HG02870 (cell line): ENCODE data around the gene TTN.

Source experiments
- ATAC-seq: cut with Tn5 transposase; IDR thresholded peaks from one replicate; pipeline ENCODE4 v1.9.1; 2021; ENCODE audit warnings: mild to moderate bottlenecking, moderate library complexity; ENCODE audit not compliant: unreplicated experiment

Gene TTN

DNA sequence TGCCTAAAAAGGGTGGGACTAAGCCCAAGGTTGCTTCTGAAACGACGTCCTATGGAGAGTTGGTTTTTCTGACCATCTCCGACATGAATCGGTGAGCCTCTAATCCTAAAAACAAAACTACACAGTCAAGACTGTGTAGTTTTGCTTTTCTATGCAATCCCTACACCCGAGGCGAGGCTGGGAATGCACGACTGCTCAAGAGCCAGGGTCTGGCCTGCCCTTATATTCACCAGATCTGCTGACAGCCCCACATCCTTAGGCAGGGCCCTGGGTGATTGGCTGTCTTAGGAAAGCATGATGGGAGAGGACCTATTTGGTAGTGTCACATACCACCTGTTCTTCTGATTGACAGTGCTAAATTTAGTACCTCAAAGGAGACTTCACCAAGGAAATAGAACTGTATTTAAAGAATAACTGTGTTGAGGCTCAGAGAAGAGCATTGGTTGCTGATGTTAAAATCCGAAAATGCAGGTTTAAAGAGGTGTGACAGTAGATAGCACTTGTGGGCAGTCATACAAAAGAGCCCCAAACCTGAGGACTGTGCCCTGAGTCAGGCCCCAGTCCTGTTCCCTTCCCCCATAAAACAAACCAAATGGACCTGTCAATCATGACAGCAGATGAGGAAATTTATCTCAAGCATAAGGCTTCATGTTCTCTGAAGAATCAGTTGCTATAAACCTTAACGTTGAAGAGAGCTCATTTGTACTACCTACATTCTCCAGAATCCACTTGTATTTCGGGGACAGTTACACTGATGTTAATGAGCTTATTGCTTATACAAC, at the start of gene TTN:
Gene TTN (minus strand): TSS at position 197 of the 782 bp plus-strand sequence. CDS start 2,781 bp downstream, outside the sequence.
- no peak for ATAC-seq

DNA sequence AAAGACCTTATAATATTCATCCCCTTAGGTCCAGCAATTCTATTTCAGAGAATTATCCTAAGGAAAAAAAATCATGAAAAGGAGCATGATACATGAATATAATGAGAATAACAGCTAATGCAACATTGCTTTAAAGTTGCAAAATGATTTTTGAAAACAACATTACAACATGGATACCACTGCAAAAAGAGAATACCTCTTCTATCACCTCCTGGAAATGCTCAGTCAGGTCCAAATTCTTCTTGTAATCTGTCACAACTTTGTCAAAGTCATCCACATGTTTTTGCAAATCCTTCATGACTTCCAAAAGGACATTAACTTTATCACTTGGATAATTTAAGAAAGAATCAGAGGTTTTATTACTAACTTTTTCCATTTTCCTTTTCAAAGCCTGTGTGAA, 47.9 kb upstream of the TTN start:
- ATAC-seq: no peak

DNA sequence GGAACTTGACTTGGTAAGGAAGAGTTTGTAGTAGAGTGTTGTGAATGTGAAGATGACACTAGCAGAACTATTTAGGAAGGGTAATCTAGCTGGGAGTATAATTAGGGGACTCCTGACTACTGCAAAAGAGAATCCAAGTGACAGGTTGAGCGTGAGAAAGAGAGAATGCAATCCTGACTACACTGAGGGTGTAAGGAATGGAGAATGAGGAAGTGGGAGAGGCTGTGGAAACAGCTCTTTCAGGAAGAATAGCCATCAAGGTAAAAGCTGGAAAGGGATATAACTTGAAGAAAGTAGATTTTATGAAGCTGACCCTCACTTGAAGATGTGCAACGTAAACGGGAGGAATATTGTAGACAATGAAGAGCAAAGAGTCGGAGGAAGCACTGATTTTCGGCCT, 41.1 kb upstream of the TTN start:
- no peak for ATAC-seq

DNA sequence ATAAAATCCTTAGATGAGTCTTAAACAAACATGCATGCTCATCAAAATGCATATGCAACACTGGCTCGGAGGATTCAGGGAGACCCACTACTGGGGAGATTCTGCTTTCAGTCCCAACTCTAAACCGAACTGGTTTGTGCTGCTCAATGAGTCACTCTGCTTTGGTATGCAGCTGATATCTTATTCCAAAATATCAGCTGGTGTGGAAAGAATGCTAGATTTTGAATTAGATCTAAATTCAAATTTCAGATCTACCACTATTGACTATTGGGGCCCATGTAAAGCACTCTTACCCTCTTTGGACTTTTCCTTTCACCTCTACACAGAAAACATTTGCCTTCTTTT, 39.2 kb upstream of the TTN start:
- no peak for ATAC-seq

DNA sequence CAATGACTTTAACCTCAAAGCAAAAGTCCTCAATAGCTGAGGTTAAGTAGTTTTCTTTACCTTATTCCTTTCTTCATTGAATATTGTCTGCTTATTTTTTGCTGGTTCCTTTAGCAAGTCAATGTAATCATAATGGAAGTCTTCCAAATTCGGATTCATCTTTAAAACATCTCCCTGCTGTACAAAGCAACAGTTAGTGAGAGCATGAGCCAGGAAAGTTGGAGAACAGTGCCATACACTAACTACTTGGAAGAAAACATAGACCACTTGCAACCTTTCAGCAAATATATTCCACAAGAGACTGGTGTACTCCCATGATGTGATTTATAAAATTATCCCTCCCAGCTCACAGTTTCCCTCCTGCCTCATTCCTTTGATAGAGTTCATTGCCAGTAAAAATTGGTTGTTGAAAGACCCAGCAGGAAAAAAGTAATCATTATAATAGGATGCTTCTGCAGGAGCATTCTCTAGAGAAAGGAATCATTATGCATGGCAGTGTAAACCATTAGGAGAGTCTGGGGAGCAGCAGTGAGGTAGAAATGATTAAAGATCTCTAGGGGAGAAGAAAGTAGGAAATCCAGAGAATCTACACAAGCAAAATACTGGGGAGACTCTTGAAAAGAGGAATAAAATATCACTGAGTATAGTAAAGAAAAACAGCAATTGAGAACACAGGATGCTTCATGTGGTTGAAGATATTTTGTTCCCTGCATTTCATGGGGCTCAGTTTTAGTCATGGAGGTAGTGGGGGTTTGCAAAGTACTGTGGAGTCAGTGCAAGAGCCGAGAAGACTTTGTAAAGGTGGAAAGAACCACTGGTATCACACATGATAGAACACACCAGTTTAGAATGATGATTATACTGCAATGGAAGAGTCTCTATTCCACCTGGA, 38.6 kb upstream of the TTN start:
- ATAC-seq: no peak

DNA sequence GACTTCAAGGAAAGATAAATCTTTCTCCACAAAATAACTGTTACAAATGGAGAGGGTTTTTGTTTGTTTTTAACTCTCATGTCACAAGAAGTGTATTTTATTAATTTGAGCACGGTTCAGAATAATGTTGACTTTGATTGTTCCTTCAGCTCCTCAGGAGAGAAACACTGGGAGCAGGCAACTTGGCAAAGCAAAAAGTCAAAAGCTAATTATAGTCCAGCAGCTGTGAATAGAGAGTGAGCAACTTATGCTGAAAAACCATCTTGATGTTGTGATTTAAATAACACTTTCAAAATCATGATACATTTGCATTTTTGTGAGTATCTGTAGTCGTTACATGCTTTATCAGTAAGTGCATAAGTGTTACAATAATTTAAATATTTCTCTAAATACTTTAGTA, 37.5 kb upstream of the TTN start:
- ATAC-seq: no peak

DNA sequence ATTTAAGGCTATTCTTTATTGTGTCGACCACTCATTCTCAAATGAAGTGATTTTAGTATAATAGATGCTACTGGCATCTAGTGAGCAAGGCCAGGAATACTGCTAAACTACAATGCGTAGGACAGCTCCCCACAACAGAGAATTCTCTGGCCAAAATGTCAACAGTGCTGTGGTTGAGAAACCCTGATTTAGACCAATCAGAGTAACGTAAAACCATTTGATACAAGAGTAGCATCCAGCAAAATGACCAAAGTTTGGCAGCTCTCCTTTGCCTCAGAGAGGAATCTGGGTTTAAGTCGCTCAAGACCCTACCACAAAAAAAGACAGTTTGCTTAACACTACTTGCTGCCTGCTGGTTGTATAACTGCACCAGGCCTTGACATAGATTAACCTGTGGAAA, 37.0 kb upstream of the TTN start:
- no peak for ATAC-seq

DNA sequence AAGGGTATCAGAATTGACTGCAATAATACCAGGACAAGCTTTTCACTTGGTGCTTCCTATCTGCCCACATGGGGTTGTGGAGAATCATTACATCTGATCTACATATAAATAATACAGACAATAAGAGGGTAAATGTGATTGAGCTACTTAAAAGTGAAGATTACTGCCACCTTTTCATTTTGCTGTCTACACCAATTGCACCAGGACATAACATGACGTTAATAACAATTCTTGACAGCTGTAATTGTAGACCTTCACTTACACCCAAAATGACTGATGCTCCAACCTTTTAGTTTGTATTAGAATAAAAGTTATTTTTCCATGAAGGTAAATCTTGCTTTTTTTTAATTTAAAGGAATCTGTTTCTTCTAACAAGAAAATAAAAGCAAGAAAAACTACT, 36.5 kb upstream of the TTN start:
- no peak for ATAC-seq

DNA sequence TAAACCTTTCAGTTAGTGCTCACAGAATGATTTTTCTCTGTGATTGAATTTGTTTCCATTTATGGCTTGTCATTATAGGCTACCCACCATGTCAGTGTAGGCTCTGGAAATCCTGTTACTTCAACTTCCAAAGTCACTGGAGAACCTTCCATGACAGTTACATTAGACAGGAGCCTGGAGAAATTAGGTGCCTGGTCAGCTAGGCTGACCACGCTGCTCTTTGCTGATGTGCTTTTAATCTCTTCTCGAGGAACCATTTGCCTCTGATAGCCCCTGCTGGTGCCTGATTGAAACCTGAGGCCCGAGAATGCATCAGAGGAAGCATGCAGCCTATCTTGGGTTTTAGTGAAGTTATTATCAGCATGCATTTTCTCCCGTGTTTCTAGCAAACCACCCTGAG, 29.6 kb upstream of the TTN start:
- no peak for ATAC-seq

DNA sequence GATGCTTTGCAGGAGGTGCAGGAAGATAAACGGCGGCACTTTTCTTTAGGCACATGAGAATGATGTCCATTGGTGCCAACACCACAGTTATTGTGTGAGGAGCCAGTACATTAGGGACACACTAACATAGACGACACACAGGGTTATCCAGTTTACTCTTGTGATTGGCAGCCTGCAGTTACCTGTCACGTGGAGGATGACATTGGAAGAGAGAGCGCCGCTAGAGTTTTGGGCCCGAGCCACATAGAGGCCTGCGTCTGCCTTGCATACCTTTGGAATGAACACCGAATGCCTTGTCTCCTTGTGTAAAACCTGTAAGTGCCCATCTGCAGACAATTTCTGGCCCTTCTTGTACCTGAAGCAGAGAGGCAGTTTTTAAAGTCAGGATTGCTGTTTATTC, 26.9 kb upstream of the TTN start:
- ATAC-seq: no peak

DNA sequence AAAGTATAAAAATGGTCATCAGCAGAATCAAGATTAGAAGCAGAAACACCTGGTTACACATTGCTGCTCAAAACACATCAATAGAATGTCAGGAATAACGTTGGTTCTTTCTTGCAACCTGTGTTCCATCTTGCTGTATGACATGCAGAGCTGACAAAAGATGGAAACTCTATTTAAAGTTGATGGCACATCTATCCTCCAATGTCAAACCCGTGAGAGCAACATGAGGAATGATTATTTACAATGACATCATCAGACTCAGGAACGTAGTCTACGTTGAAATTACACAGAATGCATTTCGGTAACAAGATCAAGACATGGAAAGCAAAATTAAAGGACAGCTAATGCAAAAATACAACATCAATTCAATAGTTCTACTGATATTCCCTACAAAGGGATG, 26.2 kb upstream of the TTN start:
- ATAC-seq: no peak

DNA sequence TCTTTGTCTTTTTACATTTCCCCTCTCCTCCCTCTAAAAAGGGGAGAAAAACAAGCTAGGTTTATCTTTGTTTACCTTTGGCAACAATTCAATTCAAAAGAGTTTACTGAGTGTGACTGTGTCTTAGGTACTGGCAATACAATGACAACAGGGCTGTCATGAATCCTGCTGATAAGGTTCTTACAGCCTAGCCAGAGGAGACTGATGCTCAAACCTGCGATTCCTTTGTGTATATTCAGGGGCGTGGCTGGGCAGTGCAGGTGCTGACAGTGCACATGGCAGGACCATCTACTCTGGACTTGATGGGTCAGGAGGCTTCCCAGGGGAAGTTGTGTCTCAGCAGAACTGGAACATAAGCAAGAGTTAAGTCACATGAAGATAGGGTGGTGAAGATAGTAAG, 23.2 kb upstream of the TTN start:
- no peak for ATAC-seq

DNA sequence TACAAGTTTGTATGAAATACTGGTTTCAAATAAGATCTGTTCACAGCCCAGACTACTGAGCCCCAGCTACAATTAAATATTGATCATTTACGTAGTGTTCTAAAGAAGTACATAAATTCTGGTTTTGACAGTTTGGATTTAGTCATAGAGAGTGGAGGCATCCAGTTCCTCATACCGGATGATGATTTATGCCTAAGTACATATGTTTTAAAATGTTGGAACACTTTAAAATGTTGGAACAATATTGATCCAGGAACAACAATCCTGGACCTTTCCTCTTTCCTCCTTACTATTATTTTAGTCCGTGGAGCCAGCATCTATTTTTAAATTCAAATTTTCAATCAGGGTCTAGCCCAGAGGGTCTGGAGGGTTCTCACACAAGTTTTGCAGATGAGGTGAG, 22.8 kb upstream of the TTN start:
- no peak for ATAC-seq

DNA sequence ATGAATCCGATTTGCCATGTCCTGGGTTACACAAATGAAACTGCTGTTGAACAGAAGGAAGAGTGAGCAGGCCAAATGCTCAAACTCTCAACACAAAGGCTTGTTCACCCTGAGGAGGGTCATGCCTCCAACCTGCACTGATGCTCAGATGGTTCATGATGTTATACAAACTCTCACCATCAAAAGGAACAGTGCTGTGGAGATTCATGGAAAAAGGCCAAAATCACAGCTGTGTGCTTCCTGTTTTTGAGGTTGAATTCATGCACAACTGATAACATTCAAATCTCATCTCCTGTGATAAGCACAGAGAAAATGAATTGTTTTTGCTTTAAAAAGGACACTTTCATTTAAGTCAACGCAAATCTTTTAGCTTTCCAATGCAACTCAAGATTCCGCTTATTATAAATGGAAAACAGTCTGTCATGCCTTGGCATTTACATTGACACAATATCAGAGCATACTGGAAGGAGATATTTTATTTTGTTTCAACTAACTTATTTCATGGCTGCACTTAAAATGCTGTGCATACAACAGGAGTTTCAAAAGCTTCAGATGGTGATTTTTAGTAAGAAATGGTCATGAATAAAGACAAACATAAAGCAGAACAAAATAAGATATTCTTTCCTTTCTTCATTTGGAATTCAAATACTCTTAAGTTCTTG, 22.2 kb upstream of the TTN start:
- no peak for ATAC-seq

DNA sequence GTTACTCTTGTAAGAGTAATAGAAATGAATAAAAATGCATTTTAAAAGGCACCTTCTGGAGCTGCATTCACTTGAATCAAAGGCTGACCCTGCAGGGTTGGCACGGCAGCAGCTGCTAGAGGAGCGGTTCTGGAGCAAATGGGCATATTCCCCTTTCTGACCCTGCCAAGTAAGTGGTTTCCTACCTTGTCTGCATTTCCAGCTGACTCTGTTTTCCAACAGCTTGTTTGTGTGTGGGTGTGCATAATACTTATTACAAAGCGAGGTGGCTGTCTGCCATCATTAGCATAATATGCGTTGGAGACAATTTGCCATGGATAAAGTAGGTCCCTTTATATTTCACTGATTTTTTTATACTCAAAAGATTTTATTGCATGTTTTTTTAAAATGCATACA, 21.3 kb upstream of the TTN start:
- no peak for ATAC-seq

DNA sequence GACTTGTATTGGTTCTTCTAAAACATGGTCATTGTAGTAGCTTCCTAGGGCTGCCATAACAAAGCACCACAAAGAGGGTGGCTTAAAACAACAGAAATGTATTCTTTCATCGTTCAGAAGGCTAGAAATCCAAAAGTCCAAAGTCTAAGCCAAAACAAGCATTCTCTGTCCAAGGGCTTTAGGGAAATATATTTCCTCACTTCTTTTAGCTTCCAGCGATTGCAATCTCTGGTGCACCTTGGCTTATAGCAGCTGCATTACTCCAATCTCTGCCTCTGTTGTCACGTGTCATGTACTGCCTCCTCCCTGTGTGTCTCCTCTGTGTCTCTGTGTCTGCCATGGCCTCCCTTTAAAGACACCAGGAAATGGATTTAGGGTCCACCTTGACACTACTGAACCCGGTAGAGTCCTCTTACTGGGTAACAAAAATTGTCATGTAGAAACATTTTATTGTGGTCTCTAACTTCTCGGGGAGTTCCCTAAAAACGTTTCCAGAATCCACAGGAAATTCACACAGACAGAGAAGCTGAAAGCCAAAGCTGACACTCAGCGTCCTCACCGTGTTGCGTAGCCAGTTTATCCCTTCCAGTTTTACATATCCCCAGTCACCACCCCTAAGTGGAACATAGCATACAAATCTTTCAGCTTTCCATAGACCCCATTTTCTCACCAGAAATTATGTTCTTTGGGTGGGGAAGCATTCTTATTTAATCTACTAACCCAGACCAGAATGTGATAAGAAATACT, 20.7 kb upstream of the TTN start:
- ATAC-seq: no peak

DNA sequence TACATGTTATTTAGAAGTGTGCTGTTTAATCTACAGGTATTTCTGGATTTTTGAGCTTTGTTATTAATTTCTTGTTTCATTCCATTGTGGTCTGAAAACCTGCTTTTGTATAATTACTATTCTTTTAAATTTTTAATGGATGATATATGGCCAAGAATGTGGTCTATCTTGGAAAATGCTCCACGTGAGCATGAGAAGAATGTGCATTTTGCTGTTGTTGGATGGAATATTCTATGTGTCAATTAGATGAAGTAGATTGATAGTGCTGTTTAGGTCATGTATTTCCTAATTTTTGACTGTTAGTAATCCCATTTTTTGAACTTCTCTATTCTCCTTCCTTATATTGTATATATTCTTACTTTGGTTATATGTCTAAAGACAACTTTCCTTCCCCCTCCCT, 19.9 kb upstream of the TTN start:
- no peak for ATAC-seq

DNA sequence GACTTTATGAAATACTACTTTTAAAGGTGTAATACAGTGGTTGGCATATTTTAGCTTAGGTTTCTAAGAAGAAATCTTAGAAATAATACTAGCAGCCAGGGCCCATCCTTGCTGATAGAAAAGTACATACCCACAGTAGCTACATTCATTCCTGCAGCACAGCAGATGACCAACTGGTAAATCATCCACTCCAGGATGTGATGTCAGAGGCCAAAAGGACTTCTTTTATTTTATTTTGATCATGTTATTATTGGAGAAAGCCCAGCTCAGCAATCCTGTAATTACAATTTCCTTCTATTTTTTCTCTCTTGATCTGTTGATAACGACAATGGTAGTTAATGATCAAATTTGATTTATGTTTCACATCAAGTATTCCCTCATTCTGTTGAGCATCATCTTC, 18.0 kb upstream of the TTN start:
- ATAC-seq: no peak

DNA sequence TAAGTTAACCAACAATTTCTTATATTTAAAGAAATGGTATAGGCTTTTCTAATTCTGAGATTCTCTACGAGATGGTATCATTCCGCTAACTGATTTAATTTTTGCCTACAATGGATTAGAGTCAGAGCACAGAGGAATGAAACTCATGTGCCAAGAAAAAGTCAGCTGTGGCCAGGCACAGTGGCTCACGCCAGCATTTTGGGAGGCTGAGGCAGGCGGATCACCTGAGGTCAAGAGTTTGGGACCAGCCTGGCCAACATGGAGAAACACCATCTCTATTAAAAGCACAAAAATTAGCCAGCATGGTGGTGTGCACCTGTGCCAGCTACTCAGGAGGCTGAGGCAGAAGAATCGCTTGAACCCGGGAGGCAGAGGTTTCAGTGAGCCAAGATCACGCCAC, 17.0 kb upstream of the TTN start:
- ATAC-seq: no peak

DNA sequence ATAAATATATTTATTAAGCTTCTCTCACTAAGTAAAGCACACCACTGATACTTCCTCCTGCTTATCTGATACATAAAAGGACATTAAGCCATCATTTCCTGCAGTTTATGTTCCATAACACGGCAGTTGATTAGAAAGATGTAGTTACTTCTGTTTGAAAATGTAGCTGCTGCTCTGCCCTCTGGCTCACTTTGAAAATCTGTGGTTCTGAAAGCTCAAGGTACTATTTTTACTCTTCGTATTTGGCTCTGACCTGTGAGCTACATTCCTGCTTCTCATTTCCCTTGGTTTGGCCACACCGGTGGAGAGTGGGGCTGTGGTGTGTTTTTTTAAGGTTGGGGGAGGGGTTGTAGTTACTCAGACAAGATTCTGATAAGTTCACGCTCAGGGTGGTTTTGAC, 12.8 kb upstream of the TTN start:
- ATAC-seq: peak; percentile 93
